ENCODE results near the gene CTDSPL.

DNA sequence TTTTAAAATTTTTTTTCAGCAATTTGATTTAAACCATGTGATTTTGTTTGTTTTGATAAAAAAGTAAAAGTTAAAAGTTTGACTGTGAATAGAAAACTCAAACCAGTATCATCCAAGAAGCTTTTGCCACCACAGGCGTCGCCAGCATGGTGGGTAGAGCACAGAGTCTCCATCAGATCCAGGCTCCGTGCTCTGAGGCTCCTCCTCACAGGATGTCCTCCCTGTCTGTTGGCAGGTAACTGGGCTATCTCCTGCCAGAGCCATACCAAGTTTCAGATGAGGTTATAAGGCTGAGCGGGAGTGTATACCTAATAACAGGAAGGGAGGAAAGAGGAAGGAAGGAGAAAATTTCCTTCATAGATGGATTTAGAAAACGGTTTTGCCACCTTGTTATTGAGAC is 28.8 kb downstream of the CTDSPL start:
- TF ChIP-seq ZBTB8A (tag by site-specific recombination; IDR thresholded peaks at IDR 0.05): no peak
- TF ChIP-seq REST (tag by site-specific recombination; IDR thresholded peaks at IDR 0.05): no peak
- TF ChIP-seq ZNF707 (tag by site-specific recombination; IDR thresholded peaks at IDR 0.05): no peak
- no peak for TF ChIP-seq ZNF658 (tag by site-specific recombination; IDR thresholded peaks at IDR 0.05)
- no peak for TF ChIP-seq KLF1 (tag by site-specific recombination; IDR thresholded peaks at IDR 0.05)
- TF ChIP-seq, protein P1, sequence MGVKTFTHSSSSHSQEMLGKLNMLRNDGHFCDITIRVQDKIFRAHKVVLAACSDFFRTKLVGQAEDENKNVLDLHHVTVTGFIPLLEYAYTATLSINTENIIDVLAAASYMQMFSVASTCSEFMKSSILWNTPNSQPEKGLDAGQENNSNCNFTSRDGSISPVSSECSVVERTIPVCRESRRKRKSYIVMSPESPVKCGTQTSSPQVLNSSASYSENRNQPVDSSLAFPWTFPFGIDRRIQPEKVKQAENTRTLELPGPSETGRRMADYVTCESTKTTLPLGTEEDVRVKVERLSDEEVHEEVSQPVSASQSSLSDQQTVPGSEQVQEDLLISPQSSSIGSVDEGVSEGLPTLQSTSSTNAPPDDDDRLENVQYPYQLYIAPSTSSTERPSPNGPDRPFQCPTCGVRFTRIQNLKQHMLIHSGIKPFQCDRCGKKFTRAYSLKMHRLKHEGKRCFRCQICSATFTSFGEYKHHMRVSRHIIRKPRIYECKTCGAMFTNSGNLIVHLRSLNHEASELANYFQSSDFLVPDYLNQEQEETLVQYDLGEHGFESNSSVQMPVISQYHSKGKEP (tag by site-specific recombination; IDR thresholded peaks at IDR 0.05): no peak
- TF ChIP-seq, protein P2, sequence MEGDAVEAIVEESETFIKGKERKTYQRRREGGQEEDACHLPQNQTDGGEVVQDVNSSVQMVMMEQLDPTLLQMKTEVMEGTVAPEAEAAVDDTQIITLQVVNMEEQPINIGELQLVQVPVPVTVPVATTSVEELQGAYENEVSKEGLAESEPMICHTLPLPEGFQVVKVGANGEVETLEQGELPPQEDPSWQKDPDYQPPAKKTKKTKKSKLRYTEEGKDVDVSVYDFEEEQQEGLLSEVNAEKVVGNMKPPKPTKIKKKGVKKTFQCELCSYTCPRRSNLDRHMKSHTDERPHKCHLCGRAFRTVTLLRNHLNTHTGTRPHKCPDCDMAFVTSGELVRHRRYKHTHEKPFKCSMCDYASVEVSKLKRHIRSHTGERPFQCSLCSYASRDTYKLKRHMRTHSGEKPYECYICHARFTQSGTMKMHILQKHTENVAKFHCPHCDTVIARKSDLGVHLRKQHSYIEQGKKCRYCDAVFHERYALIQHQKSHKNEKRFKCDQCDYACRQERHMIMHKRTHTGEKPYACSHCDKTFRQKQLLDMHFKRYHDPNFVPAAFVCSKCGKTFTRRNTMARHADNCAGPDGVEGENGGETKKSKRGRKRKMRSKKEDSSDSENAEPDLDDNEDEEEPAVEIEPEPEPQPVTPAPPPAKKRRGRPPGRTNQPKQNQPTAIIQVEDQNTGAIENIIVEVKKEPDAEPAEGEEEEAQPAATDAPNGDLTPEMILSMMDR (tag by site-specific recombination; IDR thresholded peaks at IDR 0.05): no peak
- no peak for TF ChIP-seq ZNF416 (tag by site-specific recombination; IDR thresholded peaks at IDR 0.05)
- TF ChIP-seq YY1 (tag by site-specific recombination; IDR thresholded peaks at IDR 0.05): no peak
- TF ChIP-seq AEBP2 (tag by site-specific recombination; IDR thresholded peaks at IDR 0.05; ENCODE audit: borderline replicate concordance): no peak
